GM18505 (cell line): ENCODE data around the gene RBBP8NL.

Experiments used
- ATAC-seq: cut with Tn5 transposase; IDR thresholded peaks from one replicate; pipeline ENCODE4 v1.9.1; 2021; ENCODE audit not compliant: unreplicated experiment
- POLR2A ChIP-seq: IDR thresholded peaks from 4 replicates; pipeline ENCODE4 v1.6.1; 2011; ENCODE audit warnings: borderline replicate concordance; ENCODE audit not compliant: insufficient read depth, insufficient read length; ENCODE audit errors: extremely low read depth

The RBBP8NL gene, protein sequence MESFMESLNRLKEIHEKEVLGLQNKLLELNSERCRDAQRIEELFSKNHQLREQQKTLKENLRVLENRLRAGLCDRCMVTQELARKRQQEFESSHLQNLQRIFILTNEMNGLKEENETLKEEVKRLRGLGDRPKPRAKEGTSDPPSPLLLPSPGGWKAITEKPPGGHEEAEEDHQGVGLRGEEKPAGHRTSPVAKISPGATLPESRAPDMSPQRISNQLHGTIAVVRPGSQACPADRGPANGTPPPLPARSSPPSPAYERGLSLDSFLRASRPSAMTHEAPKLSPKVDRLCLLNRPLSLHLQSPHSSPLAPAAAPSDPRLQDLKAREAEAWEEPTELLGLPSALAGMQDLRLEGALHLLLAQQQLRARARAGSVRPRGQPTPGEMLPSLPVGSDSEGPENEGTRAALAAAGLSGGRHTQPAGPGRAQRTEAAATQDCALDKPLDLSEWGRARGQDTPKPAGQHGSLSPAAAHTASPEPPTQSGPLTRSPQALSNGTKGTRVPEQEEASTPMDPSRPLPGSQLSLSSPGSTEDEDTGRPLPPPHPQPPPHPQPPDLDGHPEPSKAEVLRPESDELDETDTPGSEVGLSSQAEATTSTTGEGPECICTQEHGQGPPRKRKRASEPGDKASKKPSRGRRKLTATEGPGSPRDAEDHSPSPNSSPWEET

DNA sequence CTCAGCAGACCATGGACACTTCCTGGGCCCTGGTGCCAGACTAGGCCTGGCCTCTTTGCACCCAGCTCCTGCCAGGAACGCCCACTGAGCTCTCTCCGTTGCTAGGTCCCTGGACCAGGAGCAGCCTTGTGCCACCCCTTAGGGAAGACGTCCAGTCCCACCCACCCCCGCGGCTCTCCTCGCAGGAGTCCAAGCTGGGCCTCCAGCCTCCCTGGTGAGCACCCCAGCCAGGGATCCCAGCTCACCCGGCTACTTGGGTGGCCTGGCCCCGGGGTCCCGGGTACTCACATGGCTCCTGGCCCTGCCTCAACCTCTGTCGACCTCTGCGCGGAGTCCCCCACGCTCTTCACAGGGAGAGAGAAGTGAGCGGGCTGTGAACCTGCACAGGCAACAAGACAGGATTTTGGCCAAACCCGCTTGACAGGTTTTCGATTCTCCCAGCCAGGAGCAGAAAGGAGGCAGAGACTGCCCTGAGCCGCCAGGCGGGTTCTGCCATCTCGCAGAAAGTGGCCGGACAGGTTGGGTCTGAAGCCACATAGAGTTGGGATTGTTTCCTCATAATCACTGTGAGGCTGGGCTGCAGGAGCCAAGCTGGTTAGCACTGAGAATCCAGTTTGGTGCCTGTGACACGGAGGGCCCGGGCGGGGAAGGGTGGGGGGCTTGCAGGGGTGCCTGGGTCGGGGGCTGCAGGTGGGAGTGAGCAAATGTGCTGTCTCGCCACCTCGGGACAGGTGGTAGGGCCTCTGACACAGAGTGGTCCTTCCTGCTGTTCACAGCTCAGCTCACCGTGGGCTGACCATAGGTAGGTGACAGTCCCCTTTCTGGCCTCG lies at the start of gene RBBP8NL:
RBBP8NL (minus strand) TSS at position 368 of the 830 bp plus-strand sequence. CDS start 7,892 bp downstream, outside the sequence.
- no peak for ATAC-seq
- no peak for TF ChIP-seq POLR2A

DNA sequence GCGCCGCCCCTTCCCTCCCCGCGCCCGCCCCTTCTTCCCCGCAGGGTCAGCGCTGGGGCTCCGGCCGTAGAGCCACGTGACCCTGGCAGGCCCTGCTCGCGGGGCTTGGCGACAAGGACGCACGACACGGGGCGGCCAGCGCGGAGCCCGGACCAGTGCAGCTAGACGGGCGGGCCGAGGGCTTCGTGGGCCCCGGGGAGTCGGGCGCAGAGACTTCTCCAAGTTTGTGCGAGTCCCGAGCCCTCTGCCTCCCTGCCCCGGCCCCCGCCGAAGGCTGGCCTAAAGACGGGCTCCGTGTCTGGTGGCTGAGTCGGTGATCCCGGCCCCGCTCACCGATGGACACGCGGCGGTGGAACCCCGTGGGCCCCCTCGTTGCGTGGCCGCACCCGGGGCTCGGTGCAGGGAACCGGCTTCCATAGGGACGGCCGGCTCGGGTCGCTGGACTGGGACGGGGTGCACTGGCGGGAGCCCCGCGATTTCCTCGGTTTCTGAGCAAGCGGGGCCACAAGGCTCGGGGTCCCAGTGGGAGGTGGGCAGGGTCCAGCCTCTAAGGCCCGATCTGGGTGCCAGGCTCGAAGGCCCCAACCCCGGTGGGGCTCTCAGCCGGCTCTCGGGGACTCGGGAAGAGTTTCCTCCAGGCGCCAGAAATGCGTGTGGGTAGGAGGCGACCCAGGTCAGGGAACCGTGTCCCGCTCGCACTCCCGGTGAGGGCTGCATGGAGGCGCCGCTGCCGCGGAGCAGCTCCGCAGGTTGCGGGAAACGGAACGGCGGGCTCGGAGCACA lies 48.9 kb upstream of the RBBP8NL start:
- ATAC-seq, result no peak
- TF ChIP-seq POLR2A, result no peak

- TF ChIP-seq POLR2A, result no peak
- no peak for ATAC-seq
Observed at GRCh38 chr20:62475772-62476055, 48.4 kb upstream of the RBBP8NL start, which contains the start of gene GATA5. TSS of gene GATA5 (minus strand) at chr20:62475995. CDS start at chr20:62475521, 474 bp downstream.

DNA sequence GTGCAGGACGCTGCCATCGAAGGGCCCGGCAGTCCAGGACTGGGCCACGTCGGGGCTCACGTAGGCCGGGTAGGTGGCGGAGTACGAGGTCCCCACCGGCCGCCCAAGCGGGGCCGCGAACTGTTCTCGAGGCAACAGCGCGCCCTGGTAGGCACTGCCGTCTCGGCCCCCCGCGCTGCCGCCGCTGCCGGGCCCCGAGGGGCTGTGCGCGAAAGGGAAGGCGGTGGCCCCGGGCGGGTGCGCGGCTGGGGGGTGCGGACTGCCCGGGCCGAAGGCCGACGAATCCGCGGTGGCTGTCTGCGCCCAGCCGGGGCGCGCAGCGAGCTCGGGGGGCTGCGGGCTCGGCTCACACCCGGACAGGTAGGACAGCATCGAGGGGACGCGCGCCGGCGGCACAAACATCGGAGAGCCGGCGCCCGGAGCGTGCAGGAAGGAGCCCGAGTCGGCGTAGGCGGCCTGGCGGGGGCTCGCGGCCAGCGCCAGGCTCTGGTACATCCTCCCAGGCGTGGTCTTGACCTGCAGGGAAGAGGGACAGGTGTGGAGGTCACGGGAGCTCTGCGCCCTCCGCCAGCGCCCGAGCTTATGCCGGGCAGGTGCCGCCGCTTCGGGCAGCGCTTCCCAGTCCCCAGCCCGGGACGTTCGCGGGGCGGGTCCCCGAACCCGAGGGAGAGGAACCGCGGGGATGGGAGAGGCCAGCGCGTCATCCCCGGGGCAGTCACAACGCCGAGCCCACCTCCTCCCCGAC lies 47.9 kb upstream of the RBBP8NL start:
- TF ChIP-seq POLR2A, result no peak
- no peak for ATAC-seq

DNA sequence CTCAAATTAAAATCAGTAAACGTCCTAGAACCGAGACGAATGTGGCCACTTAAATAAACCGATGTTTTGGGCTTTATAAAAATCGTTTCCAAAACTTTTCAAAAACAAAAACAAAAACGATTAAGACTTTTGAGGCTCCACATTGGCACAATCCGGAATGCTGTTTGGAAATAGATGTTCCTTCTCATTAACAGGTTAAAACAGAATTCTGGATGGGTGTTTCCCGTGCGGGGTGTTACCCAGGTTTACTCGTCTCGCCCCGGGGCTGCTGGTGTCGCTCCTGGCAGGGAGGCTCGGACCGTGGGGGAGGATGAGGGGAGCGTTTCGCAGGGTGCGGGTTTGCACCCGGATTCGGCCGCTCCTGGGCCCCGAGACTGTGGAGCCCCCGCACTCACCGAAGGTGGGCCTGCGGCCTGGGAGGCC lies 47.3 kb upstream of the RBBP8NL start:
- ATAC-seq, result no peak
- no peak for TF ChIP-seq POLR2A

GRCh38 chr20:62473717-62474603 lies 46.6 kb upstream of the RBBP8NL start:
- no peak for TF ChIP-seq POLR2A
- no peak for ATAC-seq

GRCh38 chr20:62472941-62473585 lies 45.7 kb upstream of the RBBP8NL start:
- TF ChIP-seq POLR2A, result no peak
- ATAC-seq, result no peak

DNA sequence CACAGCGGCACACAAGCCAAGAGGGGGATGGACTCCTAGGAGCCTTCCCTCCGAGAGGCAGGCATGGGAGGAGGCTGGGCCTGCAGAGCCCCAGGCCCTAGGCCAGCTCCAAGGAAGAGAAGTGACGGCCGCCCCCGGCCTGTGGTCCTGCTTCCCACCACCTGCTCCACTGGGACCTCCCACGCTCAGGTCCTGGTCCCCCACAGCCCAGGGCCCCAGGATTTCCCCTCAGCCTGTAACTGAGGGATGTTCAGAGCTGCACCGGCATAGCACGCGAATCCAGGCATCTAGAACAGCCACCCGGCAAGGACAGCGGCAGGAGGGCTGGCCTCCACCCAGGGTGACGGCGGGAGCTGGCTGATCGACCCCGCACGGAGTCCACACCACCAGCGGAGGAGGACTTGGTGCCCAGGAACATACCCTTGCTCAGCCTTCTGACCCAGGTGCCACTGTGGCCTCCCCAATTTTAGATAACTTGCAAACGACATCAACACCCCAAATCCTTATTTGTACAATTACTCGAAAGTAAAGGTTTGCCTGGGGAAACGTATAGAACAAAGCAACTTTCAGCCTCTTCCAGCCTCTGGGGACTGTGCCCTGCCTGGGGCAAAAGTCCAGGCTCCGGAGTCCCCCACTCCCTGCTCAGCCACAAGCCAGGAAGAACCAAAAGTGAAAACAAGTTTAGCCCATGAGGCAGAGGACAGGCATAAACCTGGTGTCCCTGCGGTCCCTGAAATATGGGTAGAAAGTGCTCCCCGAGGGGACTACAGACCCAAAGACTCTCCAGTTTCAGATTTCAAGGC lies 45.0 kb upstream of the RBBP8NL start:
- ATAC-seq, result no peak
- no peak for TF ChIP-seq POLR2A

- TF ChIP-seq POLR2A, result no peak
- ATAC-seq, result no peak
Observed at GRCh38 chr20:62470459-62470858, 43.1 kb upstream of the RBBP8NL start.

GRCh38 chr20:62470001-62470400 lies 42.7 kb upstream of the RBBP8NL start:
- no peak for ATAC-seq
- no peak for TF ChIP-seq POLR2A

DNA sequence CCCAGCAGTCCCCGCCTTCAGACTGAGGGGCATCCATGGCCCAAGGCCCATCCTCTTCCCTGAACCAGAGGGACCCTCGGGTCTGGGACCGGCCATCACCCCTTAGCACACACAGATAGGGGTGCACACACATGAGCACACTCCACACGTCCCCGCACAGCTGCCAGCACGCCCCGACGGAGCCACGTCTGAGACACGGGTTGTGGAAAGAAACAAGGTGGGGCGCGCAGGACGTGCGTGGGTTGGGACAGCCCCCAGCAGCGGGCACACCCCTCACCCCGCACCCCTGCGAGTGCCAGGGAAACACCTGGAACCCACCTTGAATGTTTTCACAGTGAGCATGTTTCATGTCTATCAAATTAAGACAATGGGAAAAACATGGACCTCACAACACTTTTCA lies 42.0 kb upstream of the RBBP8NL start:
- no peak for ATAC-seq

More for the DNA sequence above, 42.0 kb upstream of the RBBP8NL start:
- TF ChIP-seq POLR2A, result no peak
